HuH-7.5 (cell line): ENCODE results near the gene MALRD1.
"Not testable (repeated sequence)": the region's sequence is repeated elsewhere in the genome, so short reads cannot be mapped to it uniquely, and the experiment has no call there.

ENCODE experiments used
- DNase-seq: peaks from one replicate; pipeline ENCODE4 v3.0.0; 2011; ENCODE audit warnings: low spot score

The MALRD1 gene

GRCh38 chr10:19713800-19714525, 665.4 kb downstream of the MALRD1 start:
- no peak for DNase-seq

GRCh38 chr10:19719284-19719683, 670.7 kb downstream of the MALRD1 start:
- DNase-seq = no peak

- DNase-seq = no peak
These were observed 675.7 kb downstream of the MALRD1 start for GRCh38 chr10:19724287-19724686.

GRCh38 chr10:19728376-19728775, 679.8 kb downstream of the MALRD1 start:
- DNase-seq = no peak

- DNase-seq = no peak
These were observed 680.4 kb downstream of the MALRD1 start for GRCh38 chr10:19728964-19729363.

GRCh38 chr10:19730167-19730906, 681.7 kb downstream of the MALRD1 start:
- no peak for DNase-seq

GRCh38 chr10:19730907-19731217, 682.3 kb downstream of the MALRD1 start:
- DNase-seq = no peak

- no peak for DNase-seq
These were observed 683.0 kb downstream of the MALRD1 start for GRCh38 chr10:19731560-19731959.

GRCh38 chr10:19738440-19738839, 689.8 kb downstream of the MALRD1 start:
- DNase-seq = no peak

- DNase-seq = not testable (repeated sequence)
These were observed 690.6 kb downstream of the MALRD1 start for GRCh38 chr10:19739232-19739631.

- DNase-seq = not testable (repeated sequence)
These were observed 693.5 kb downstream of the MALRD1 start for GRCh38 chr10:19742144-19742543.

- no peak for DNase-seq
These were observed 697.1 kb downstream of the MALRD1 start for GRCh38 chr10:19745672-19746071.

- no peak for DNase-seq
These were observed 700.7 kb downstream of the MALRD1 start for GRCh38 chr10:19749185-19749729.

- DNase-seq = no peak
These were observed 702.4 kb downstream of the MALRD1 start for GRCh38 chr10:19750972-19751371.

GRCh38 chr10:19756919-19757318, 708.3 kb downstream of the MALRD1 start:
- DNase-seq = no peak

GRCh38 chr10:19762026-19762425, 713.4 kb downstream of the MALRD1 start:
- no peak for DNase-seq

- no peak for DNase-seq
These were observed 715.5 kb downstream of the MALRD1 start for GRCh38 chr10:19764111-19764510.

GRCh38 chr10:19767876-19768275, 719.3 kb downstream of the MALRD1 start:
- DNase-seq = no peak

- DNase-seq = not testable (repeated sequence)
These were observed 721.2 kb downstream of the MALRD1 start for GRCh38 chr10:19769826-19770225.

GRCh38 chr10:19772972-19773371, 724.4 kb downstream of the MALRD1 start:
- DNase-seq = no peak

GRCh38 chr10:19775296-19775695, 726.7 kb downstream of the MALRD1 start:
- no peak for DNase-seq

GRCh38 chr10:19777806-19778205, 729.2 kb downstream of the MALRD1 start:
- no peak for DNase-seq

GRCh38 chr10:19778996-19779395, 730.4 kb downstream of the MALRD1 start:
- no peak for DNase-seq
